ENCODE measurements around the gene CHD5. TPM values are rescaled to one million over a fixed set of nuclear protein-coding genes. Genes with fewer than 3 reads are reported as not detected.

CHD5 gene
- total RNA-seq, 1 donor: under 0.01 TPM

DNA sequence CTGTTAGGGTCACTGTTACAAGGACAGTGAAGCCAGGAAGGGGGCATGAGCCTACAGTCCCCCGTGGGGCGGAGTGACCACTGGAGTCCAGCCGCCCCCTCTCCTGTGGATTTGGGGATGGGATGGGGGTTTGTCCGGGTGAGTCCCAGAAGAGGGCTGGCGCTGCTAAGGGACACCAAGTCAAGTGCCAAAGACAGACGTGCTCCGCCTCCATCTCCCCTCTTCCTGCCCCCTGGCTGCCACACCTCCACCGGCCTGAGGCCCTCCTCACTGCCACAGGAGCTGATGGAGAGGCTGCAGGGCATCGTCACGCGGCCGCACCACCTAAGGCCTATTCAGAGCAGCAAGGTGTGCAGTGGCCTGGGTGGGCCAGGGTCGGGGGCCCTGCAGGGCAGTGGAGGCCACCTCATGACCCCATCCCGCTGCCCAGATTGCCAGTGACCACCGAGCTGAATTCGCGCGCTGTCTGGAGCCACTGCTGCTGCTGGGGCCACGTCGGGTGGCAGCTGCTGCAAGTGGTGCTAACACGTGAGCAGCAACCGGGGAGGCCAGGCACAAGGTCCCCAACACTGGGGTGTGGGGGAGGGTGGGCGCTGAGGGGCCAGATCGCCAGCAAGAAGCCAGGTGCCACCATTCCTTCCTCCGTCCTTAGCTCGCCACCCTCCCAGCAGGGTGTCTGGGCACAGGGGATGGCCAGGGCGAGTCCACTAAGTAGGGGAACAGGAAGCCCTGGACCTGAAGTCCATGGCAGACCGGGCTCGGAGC is 30.7 kb upstream of the CHD5 start:
- Histone ChIP-seq H3K36me3 (ENCODE audit: insufficient read depth, low read length) (peaks cover 3% of the 10 kb centered on the region), H2AFZ (ENCODE audit: low read length) (no peak overlapping the region), H3K27me3 (ENCODE audit: insufficient read depth, low read length) (no peaks in the 10 kb centered on the region), H3K79me2 (ENCODE audit: insufficient read depth, low read length) (no peaks in the 10 kb centered on the region), H4K20me1 (ENCODE audit: insufficient read depth, low read length) (no peaks in the 10 kb centered on the region), H3K4me2 (ENCODE audit: insufficient read depth, low read length) (no peak overlapping the region), H3K4me3 (ENCODE audit: insufficient read depth, low read length) (no peak overlapping the region), H3K4me1 (ENCODE audit: insufficient read depth, low read length) (no peaks in the 10 kb centered on the region), H3K27ac (ENCODE audit: low read depth, low read length) (no peak overlapping the region), H3K9me3 (ENCODE audit: low read depth, low read length) (no peaks in the 10 kb centered on the region)
- DNase-seq (ENCODE audit: insufficient read length, low spot score, missing footprints): peak; percentile 74
- TF ChIP-seq, protein P1, sequence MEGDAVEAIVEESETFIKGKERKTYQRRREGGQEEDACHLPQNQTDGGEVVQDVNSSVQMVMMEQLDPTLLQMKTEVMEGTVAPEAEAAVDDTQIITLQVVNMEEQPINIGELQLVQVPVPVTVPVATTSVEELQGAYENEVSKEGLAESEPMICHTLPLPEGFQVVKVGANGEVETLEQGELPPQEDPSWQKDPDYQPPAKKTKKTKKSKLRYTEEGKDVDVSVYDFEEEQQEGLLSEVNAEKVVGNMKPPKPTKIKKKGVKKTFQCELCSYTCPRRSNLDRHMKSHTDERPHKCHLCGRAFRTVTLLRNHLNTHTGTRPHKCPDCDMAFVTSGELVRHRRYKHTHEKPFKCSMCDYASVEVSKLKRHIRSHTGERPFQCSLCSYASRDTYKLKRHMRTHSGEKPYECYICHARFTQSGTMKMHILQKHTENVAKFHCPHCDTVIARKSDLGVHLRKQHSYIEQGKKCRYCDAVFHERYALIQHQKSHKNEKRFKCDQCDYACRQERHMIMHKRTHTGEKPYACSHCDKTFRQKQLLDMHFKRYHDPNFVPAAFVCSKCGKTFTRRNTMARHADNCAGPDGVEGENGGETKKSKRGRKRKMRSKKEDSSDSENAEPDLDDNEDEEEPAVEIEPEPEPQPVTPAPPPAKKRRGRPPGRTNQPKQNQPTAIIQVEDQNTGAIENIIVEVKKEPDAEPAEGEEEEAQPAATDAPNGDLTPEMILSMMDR (IDR thresholded peaks at IDR 0.05; ENCODE audit: extremely low read depth, low read depth, low read length): no peak

DNA sequence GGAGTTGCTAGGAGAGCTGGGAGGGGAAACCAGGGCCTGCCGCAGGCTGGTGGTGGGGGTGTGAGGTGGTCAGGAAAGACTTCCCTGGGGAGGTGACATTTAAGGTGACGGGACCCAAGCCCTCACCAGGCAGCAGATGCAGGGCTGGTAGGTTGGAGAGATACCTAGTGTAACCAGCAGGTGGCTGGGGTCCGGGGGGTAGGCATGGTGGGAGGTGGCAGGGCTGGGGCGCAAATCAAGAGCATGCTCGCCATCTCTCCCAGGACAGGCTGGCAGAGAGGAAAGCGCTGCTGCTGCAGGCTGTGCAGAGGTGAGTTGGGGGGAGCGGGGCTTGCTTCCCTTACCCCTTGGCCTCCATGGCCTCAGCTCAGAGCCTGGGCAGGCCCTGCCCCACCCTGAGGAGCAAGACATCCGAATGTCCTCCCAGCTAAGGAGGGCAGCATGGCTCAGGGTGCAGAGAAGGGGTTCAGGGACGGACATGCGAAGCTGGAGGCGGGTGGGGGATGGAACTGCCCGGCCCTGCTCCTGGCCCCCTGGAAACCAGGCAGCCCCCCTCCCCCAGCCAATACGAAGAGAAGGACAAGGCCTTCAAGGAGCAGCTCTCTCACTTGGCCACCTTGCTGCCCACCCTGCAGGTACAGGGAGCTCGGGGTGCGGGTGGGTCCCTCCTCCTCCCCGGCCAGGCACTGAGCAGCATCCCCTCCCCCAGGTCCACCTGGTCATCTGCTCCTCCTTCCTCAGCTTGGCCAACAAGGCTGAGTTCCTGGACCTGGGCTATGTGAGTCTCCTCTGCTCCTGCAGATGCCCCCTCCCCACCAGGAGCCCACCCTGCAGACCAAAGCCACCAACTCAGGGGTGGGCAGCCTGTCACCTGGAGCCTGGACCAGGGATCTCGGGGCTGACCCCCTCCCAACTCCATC is 29.8 kb upstream of the CHD5 start:
- Histone ChIP-seq H4K20me1 (ENCODE audit: insufficient read depth, low read length) (no peaks in the 10 kb centered on the region), H3K27me3 (ENCODE audit: insufficient read depth, low read length) (no peaks in the 10 kb centered on the region), H3K36me3 (ENCODE audit: insufficient read depth, low read length) (peaks cover 3% of the 10 kb centered on the region), H3K79me2 (ENCODE audit: insufficient read depth, low read length) (no peaks in the 10 kb centered on the region), H3K4me2 (ENCODE audit: insufficient read depth, low read length) (peak overlapping the region; percentile 79), H3K4me3 (ENCODE audit: insufficient read depth, low read length) (peak overlapping the region; percentile 64), H3K4me1 (ENCODE audit: insufficient read depth, low read length) (no peaks in the 10 kb centered on the region), H3K9me3 (ENCODE audit: low read depth, low read length) (no peaks in the 10 kb centered on the region), H2AFZ (ENCODE audit: low read length) (no peak overlapping the region), H3K27ac (ENCODE audit: low read depth, low read length) (no peak overlapping the region)
- TF ChIP-seq, protein P1 (IDR thresholded peaks at IDR 0.05; ENCODE audit: extremely low read depth, low read depth, low read length): no peak
- peak; percentile 85 for DNase-seq (ENCODE audit: insufficient read length, low spot score, missing footprints)

DNA sequence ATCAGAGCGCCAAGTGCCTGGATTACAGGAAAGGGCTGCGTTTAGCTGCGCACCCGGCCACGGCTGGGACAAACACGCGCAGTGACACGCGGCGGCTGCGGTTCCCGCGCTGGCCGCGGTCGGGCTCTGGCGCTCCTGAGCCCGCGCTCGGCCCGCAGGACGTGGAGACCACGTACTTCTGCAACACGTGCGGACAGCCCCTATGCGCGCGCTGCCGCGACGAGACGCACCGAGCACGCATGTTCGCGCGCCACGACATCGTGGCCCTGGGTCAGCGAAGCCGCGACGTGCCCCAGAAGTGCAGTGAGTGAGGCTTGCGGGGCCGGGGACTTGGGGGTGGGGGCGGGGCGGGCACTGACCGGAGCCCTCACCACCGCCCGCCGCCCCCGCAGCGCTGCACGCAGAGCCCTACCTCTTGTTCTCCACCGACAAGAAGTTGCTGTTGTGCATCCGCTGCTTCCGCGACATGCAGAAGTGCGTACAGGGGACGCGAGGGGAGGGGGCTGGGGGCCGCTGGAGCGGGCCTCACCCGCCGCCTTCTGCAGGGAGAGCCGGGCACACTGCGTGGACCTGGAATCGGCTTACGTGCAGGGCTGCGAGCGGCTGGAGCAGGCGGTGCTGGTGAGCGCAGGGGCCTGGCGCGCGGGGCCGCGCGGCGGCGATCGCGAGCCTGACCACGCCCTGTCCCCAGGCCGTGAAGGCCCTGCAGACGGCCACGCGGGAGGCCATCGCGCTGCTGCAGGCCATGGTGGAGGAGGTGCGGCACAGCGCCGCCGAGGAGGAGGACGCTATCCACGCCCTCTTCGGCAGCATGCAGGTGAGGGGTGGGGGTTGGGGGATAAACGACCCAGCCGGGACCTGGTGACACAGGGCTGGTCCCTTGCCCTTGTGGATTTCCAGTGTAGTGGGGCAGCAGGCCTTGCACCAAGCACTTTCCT is 28.9 kb upstream of the CHD5 start:
- DNase-seq (ENCODE audit: insufficient read length, low spot score, missing footprints): peak; percentile 97
- TF ChIP-seq, protein P1 (IDR thresholded peaks at IDR 0.05; ENCODE audit: extremely low read depth, low read depth, low read length): peak; percentile 31
- Histone ChIP-seq H3K27me3 (ENCODE audit: insufficient read depth, low read length) (no peaks in the 10 kb centered on the region), H3K36me3 (ENCODE audit: insufficient read depth, low read length) (peaks cover 3% of the 10 kb centered on the region), H3K4me2 (ENCODE audit: insufficient read depth, low read length) (peak overlapping the region; percentile 79), H3K27ac (ENCODE audit: low read depth, low read length) (no peak overlapping the region), H3K79me2 (ENCODE audit: insufficient read depth, low read length) (no peaks in the 10 kb centered on the region), H3K4me1 (ENCODE audit: insufficient read depth, low read length) (no peaks in the 10 kb centered on the region), H3K9me3 (ENCODE audit: low read depth, low read length) (no peaks in the 10 kb centered on the region), H4K20me1 (ENCODE audit: insufficient read depth, low read length) (no peaks in the 10 kb centered on the region), H3K4me3 (ENCODE audit: insufficient read depth, low read length) (peak overlapping the region; percentile 64), H2AFZ (ENCODE audit: low read length) (peak overlapping the region; percentile 51)

All from osteoblast (primary cell).